ENCODE results near the gene CDA.

The CDA gene

GRCh38 chr1:20615946-20616846, 27.3 kb downstream of the CDA start:
- no peak overlapping the region for H3K27ac ChIP-seq (ENCODE audit: low read depth, low read length)
- H3K79me2 ChIP-seq (ENCODE audit: control insufficient read depth, low read length), result no peaks in the 10 kb centered on the region
- H3K4me1 ChIP-seq (ENCODE audit: control insufficient read depth, low read length), result no peaks in the 10 kb centered on the region
- no peaks in the 10 kb centered on the region for H4K20me1 ChIP-seq (ENCODE audit: control insufficient read depth, insufficient read depth, low read depth, low read length)
- no peak overlapping the region for H3K4me3 ChIP-seq (ENCODE audit: low read length)
- H3K9me2 ChIP-seq (replicated peaks; ENCODE audit: control insufficient read depth, low read length), result no peaks in the 10 kb centered on the region
- TF ChIP-seq CTCF (IDR thresholded peaks at IDR 0.05; ENCODE audit: low read depth, low read length, poor library complexity, severe bottlenecking) (no peak), EZH2phosphoT487 (IDR thresholded peaks at IDR 0.05; ENCODE audit: borderline replicate concordance, low read length) (no peak)
- H3K4me2 ChIP-seq (ENCODE audit: low read length), result no peak overlapping the region
- no peaks in the 10 kb centered on the region for H3K36me3 ChIP-seq (ENCODE audit: control insufficient read depth, low read length)
- H3K27me3 ChIP-seq (ENCODE audit: control insufficient read depth, low read length), result no peaks in the 10 kb centered on the region
- H3F3A ChIP-seq (ENCODE audit: control insufficient read depth, insufficient read depth), result no peaks in the 10 kb centered on the region
- H3K9me3 ChIP-seq (ENCODE audit: control insufficient read depth, insufficient read depth, low read length), result no peaks in the 10 kb centered on the region

GRCh38 chr1:20616847-20617487, 28.1 kb downstream of the CDA start:
- H3K4me3 ChIP-seq (ENCODE audit: low read length), result no peak overlapping the region
- TF ChIP-seq EZH2phosphoT487 (IDR thresholded peaks at IDR 0.05; ENCODE audit: borderline replicate concordance, low read length) (no peak), CTCF (IDR thresholded peaks at IDR 0.05; ENCODE audit: low read depth, low read length, poor library complexity, severe bottlenecking) (no peak)
- no peaks in the 10 kb centered on the region for H3K4me1 ChIP-seq (ENCODE audit: control insufficient read depth, low read length)
- H3K4me2 ChIP-seq (ENCODE audit: low read length), result no peak overlapping the region
- no peaks in the 10 kb centered on the region for H3K9me2 ChIP-seq (replicated peaks; ENCODE audit: control insufficient read depth, low read length)
- no peaks in the 10 kb centered on the region for H3K9me3 ChIP-seq (ENCODE audit: control insufficient read depth, insufficient read depth, low read length)
- H3K27ac ChIP-seq (ENCODE audit: low read depth, low read length), result no peak overlapping the region
- no peaks in the 10 kb centered on the region for H4K20me1 ChIP-seq (ENCODE audit: control insufficient read depth, insufficient read depth, low read depth, low read length)
- no peaks in the 10 kb centered on the region for H3K27me3 ChIP-seq (ENCODE audit: control insufficient read depth, low read length)
- no peaks in the 10 kb centered on the region for H3K79me2 ChIP-seq (ENCODE audit: control insufficient read depth, low read length)
- H3K36me3 ChIP-seq (ENCODE audit: control insufficient read depth, low read length), result no peaks in the 10 kb centered on the region
- H3F3A ChIP-seq (ENCODE audit: control insufficient read depth, insufficient read depth), result no peaks in the 10 kb centered on the region

GRCh38 chr1:20618550-20618949, 29.7 kb downstream of the CDA start:
- no peaks in the 10 kb centered on the region for H4K20me1 ChIP-seq (ENCODE audit: control insufficient read depth, insufficient read depth, low read depth, low read length)
- no peaks in the 10 kb centered on the region for H3F3A ChIP-seq (ENCODE audit: control insufficient read depth, insufficient read depth)
- H3K9me2 ChIP-seq (replicated peaks; ENCODE audit: control insufficient read depth, low read length), result no peaks in the 10 kb centered on the region
- TF ChIP-seq CTCF (IDR thresholded peaks at IDR 0.05; ENCODE audit: low read depth, low read length, poor library complexity, severe bottlenecking) (no peak), EZH2phosphoT487 (IDR thresholded peaks at IDR 0.05; ENCODE audit: borderline replicate concordance, low read length) (no peak)
- H3K4me1 ChIP-seq (ENCODE audit: control insufficient read depth, low read length), result no peaks in the 10 kb centered on the region
- no peak overlapping the region for H3K4me2 ChIP-seq (ENCODE audit: low read length)
- no peaks in the 10 kb centered on the region for H3K9me3 ChIP-seq (ENCODE audit: control insufficient read depth, insufficient read depth, low read length)
- H3K27me3 ChIP-seq (ENCODE audit: control insufficient read depth, low read length), result no peaks in the 10 kb centered on the region
- H3K36me3 ChIP-seq (ENCODE audit: control insufficient read depth, low read length), result no peaks in the 10 kb centered on the region
- H3K27ac ChIP-seq (ENCODE audit: low read depth, low read length), result no peak overlapping the region
- no peaks in the 10 kb centered on the region for H3K79me2 ChIP-seq (ENCODE audit: control insufficient read depth, low read length)
- H3K4me3 ChIP-seq (ENCODE audit: low read length), result no peak overlapping the region

Data from DOHH2 (cell line).